ENCODE data around the gene AIFM1. TPM values are rescaled to one million over a fixed set of nuclear protein-coding genes. Genes with fewer than 3 reads are reported as not detected.
A peak's percentile ranks its signal among the peaks of the same experiment; 100 is the strongest.

AIFM1 gene
- total and polyA plus RNA-seq, 9 donors: 14.1 to 27.8 (median 24.6) TPM

DNA sequence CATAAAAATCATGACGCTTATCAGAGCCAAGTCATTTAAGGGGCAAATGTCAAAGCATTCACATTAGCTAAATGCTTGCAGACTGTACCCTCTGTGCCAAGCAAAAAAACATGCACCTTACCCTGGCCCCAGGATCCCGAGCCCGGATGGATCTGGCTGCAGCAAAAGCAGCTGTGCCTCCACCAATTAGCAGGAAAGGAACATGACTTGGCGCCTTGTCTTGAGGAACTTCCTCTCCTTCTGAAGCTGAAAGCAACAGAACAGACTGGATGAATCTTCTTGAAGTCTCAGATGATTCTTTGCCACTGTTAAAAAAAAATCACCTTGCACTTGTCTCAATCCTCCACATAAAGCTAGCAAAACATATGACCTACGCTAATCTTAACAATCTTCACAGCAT is 18.0 kb downstream of the AIFM1 start:
- H3K36me3 ChIP-seq (ENCODE audit: control insufficient read depth, insufficient read depth, low read length): peaks cover 29% of the 10 kb centered on the region

DNA sequence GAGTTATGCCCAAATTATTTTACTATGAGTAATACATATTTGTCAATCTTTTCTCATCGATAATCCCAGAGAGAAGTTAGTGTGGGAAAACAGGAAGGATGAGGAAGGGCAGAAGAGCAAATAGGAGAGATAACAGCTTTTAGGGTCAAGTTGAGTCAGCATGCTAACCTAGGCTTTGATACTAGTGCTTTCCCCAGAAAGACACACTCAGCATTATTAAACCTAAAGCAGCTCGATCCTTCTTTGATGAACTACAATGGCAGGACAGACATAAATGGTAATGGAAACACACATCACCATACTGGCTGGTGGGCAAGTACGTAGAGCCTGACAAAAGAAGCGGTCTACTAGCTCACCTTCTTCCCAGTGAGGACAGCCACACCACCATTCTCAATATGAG is 20.5 kb downstream of the AIFM1 start:
- 67% methylated on average over 1 of the region's 4 CpGs for WGBS (ENCODE audit: insufficient coverage)
- peaks cover 31% of the 10 kb centered on the region for H3K36me3 ChIP-seq (ENCODE audit: control insufficient read depth, insufficient read depth, low read length)

More for the DNA sequence above, 18.0 kb downstream of the AIFM1 start:
- WGBS (ENCODE audit: insufficient coverage): 79% methylated on average over 4 of the region's 5 CpGs
- Histone ChIP-seq H3K4me3 (ENCODE audit: low read length) (no peak overlapping the region), H3K27ac (ENCODE audit: low read length) (no peak overlapping the region), H3K4me1 (ENCODE audit: control insufficient read depth, insufficient read depth, low read length) (no peaks in the 10 kb centered on the region), H3K9me3 (replicated peaks; ENCODE audit: control insufficient read depth, low read depth, low read length) (no peaks in the 10 kb centered on the region), H3K27me3 (ENCODE audit: control insufficient read depth, insufficient read depth, low read length) (peaks cover 4% of the 10 kb centered on the region)
- DNase-seq: no peak

DNA sequence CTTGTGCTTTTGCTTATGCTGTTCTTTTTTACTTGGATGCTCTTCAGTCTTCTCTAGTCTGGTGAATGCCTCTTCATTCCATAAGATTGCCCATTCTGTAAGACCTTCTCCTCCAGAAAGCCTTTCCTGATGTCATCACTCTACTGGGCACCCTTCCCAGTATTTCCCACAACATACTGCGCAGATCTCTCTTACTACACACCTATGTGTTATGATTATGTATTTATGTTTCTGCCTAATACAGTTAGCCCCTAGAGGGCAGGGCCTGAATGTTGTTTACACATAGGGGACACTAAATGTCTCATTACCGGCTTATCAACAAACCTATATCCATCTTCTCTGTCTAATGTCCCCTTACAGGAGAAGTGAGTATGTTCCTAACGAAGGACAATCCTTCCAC is 21.1 kb downstream of the AIFM1 start:
- no peak for DNase-seq
- Histone ChIP-seq H3K27ac (ENCODE audit: low read length) (no peak overlapping the region), H3K4me3 (ENCODE audit: low read length) (no peak overlapping the region), H3K9me3 (replicated peaks; ENCODE audit: control insufficient read depth, low read depth, low read length) (no peaks in the 10 kb centered on the region), H3K36me3 (ENCODE audit: control insufficient read depth, insufficient read depth, low read length) (peaks cover 37% of the 10 kb centered on the region), H3K27me3 (ENCODE audit: control insufficient read depth, insufficient read depth, low read length) (peaks cover 4% of the 10 kb centered on the region), H3K4me1 (ENCODE audit: control insufficient read depth, insufficient read depth, low read length) (no peaks in the 10 kb centered on the region)
- WGBS (ENCODE audit: insufficient coverage): 75% methylated on average over 2 of the region's 3 CpGs

More for the DNA sequence above, 20.5 kb downstream of the AIFM1 start:
- Histone ChIP-seq H3K4me1 (ENCODE audit: control insufficient read depth, insufficient read depth, low read length) (no peaks in the 10 kb centered on the region), H3K27me3 (ENCODE audit: control insufficient read depth, insufficient read depth, low read length) (peaks cover 4% of the 10 kb centered on the region), H3K9me3 (replicated peaks; ENCODE audit: control insufficient read depth, low read depth, low read length) (no peaks in the 10 kb centered on the region), H3K27ac (ENCODE audit: low read length) (no peak overlapping the region), H3K4me3 (ENCODE audit: low read length) (no peak overlapping the region)
- no peak for DNase-seq

DNA sequence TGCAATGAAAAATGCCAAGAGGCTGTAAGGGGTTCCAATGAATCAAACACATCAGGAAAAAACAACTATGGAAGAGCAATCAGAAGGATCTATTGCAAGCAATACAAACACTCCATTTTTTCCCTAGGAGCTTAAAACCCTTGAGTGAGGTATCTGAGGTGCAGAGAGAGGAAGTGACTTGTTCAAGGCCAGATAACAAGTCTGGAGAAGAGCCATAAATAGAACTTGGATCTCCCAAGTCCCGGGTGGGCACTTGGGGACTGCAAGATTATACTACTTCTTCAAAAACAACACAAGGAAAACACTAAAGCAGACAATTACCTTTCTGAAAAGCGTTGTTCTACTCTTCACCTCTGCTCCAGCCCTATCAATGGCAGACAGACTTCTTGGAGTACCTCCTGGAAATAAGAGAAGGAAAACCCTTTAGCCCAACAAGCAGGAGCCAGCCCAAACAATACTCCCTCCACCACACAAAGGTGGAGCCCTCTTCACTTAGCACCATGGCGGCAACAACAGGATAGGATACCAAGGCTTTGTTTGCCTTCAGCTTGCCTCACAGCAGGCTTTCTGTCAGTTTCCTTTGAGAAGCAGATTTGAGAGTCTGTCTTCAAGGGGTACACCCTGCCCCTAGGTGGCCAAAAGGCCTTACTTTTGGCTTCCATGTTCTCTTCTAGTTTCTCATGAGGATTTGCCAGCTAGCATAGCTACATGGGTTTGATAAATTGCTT is 26.0 kb downstream of the AIFM1 start:
- Histone ChIP-seq H3K4me3 (ENCODE audit: low read length) (no peak overlapping the region), H3K27ac (ENCODE audit: low read length) (no peak overlapping the region), H3K36me3 (ENCODE audit: control insufficient read depth, insufficient read depth, low read length) (peaks cover 39% of the 10 kb centered on the region), H3K27me3 (ENCODE audit: control insufficient read depth, insufficient read depth, low read length) (peaks cover 2% of the 10 kb centered on the region), H3K9me3 (replicated peaks; ENCODE audit: control insufficient read depth, low read depth, low read length) (no peaks in the 10 kb centered on the region), H3K4me1 (ENCODE audit: control insufficient read depth, insufficient read depth, low read length) (no peaks in the 10 kb centered on the region)
- DNase-seq: no peak
- WGBS (ENCODE audit: insufficient coverage): 60% methylated on average over 2 of the region's 3 CpGs

DNA sequence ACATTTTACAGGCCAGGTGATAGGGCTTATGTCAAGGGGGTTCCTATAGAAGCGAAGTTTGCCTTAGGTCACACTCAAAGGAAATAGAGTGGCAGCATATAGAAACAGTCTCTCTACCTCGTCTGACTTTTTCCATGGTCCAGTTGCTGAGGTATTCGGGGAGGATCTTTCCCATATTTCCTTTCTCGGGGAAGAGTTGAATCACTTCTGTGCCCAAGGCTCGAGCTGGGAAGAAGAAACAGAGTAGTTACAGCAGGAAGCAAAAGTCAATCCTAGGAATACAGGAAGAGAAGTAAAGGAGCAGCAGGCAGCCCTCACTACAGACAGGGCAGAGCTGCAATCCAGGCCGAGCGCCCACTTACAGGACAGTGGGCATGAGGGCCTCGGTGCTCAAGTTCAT is 28.7 kb downstream of the AIFM1 start:
- no peak overlapping the region for H3K27ac ChIP-seq (ENCODE audit: low read length)
- no peaks in the 10 kb centered on the region for H3K9me3 ChIP-seq (replicated peaks; ENCODE audit: control insufficient read depth, low read depth, low read length)
- H3K4me3 ChIP-seq (ENCODE audit: low read length): no peak overlapping the region
- 81% methylated on average over 8 of the region's 8 CpGs for WGBS (ENCODE audit: insufficient coverage)
- H3K4me1 ChIP-seq (ENCODE audit: control insufficient read depth, insufficient read depth, low read length): no peaks in the 10 kb centered on the region
- H3K27me3 ChIP-seq (ENCODE audit: control insufficient read depth, insufficient read depth, low read length): peaks cover 2% of the 10 kb centered on the region
- no peak for DNase-seq
- H3K36me3 ChIP-seq (ENCODE audit: control insufficient read depth, insufficient read depth, low read length): peaks cover 37% of the 10 kb centered on the region

DNA sequence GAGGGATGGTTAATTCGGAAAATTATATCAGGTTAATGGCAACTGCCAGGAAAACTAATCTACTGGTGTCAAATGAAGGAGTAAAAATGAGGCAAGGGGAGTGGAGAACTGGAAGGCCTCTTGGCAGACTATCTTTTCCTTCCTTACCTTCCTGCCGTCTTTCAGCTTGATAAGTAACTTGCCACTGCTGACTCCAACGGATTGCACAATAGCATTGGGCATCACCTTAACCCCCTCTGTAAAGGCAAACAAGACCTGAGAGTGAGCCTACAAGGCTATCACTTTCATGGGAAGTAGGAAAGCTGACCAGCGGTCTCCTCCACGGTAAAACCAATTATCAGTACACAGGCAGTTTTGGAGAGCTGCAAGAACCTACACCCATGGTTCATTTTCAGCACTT is 29.1 kb downstream of the AIFM1 start:
- H3K9me3 ChIP-seq (replicated peaks; ENCODE audit: control insufficient read depth, low read depth, low read length): no peaks in the 10 kb centered on the region
- WGBS (ENCODE audit: insufficient coverage): no CpG with 5 or more reads among the region's 5 CpGs
- peaks cover 2% of the 10 kb centered on the region for H3K27me3 ChIP-seq (ENCODE audit: control insufficient read depth, insufficient read depth, low read length)
- H3K4me1 ChIP-seq (ENCODE audit: control insufficient read depth, insufficient read depth, low read length): no peaks in the 10 kb centered on the region
- H3K36me3 ChIP-seq (ENCODE audit: control insufficient read depth, insufficient read depth, low read length): peaks cover 39% of the 10 kb centered on the region
- H3K4me3 ChIP-seq (ENCODE audit: low read length): no peak overlapping the region
- DNase-seq: no peak
- no peak overlapping the region for H3K27ac ChIP-seq (ENCODE audit: low read length)

DNA sequence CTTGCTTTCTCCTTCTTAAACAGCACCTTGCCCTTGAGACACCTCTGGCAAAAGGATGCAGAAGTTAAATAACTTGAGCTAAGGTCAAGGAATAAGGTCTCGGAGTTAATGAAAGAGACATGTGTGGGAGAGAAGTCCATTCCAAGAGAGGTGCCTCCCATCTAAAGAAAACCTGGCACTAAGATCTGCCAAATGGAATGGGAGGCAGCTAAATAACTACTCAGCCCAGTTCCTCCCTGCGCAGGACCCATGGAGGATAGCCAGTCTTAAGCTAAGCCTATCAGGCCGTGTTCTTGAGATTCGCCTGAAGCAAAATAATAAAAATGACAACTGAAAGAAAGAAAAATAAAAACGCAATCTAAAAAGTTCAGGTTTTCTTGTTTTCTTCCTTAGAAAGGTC is 34.7 kb downstream of the AIFM1 start:
- DNase-seq: no peak
- no CpG with 5 or more reads among the region's 5 CpGs for WGBS (ENCODE audit: insufficient coverage)
- Histone ChIP-seq H3K9me3 (replicated peaks; ENCODE audit: control insufficient read depth, low read depth, low read length) (no peaks in the 10 kb centered on the region), H3K4me1 (ENCODE audit: control insufficient read depth, insufficient read depth, low read length) (no peaks in the 10 kb centered on the region), H3K36me3 (ENCODE audit: control insufficient read depth, insufficient read depth, low read length) (peaks cover 37% of the 10 kb centered on the region), H3K27ac (ENCODE audit: low read length) (no peak overlapping the region), H3K27me3 (ENCODE audit: control insufficient read depth, insufficient read depth, low read length) (no peaks in the 10 kb centered on the region), H3K4me3 (ENCODE audit: low read length) (no peak overlapping the region)

DNA sequence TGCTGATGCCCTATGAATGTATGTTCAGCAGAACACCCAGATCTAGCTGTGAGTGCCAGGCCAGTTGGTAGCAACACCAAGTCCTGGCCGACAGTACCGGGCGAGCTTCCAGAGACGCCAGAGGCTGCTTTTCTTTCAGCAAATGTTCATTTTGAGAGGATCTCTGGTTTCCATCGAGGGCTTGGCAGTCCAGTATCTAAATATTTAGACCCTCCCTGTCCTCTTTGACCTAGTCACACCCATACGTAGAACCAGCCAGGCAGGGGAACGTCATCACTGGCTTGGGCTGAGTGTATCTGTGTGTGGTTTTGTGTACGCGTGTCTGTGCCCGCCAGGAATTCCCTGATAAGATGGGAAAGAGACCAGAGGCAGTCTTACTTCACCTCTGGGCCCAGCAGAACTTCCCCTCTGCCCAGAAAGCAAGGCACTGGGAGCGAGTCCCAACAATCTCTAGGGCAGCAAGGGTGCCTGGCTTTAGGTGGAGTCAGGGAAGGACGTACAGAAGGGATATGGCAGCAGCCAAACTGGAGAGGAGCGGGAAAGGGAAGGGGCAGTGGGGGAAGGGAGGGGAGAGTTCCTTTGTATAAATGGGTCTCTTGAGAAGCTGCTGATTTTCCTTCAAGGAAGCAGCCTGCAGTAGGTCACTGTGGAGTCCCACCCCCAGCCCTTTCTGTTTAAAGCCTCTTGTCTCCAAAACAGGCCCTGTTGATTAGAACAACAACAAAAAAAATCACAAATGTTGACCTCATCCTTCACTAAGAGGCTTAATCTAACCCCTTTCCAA is 40.4 kb downstream of the AIFM1 start:
- Histone ChIP-seq H3K9me3 (replicated peaks; ENCODE audit: control insufficient read depth, low read depth, low read length) (no peaks in the 10 kb centered on the region), H3K4me1 (ENCODE audit: control insufficient read depth, insufficient read depth, low read length) (peaks cover 10% of the 10 kb centered on the region), H3K27ac (ENCODE audit: low read length) (peak overlapping the region; percentile 70), H3K36me3 (ENCODE audit: control insufficient read depth, insufficient read depth, low read length) (peaks cover 21% of the 10 kb centered on the region), H3K4me3 (ENCODE audit: low read length) (no peak overlapping the region), H3K27me3 (ENCODE audit: control insufficient read depth, insufficient read depth, low read length) (peaks cover 7% of the 10 kb centered on the region)
- DNase-seq: peak; percentile 67
- 73% methylated on average over 8 of the region's 13 CpGs for WGBS (ENCODE audit: insufficient coverage)

DNA sequence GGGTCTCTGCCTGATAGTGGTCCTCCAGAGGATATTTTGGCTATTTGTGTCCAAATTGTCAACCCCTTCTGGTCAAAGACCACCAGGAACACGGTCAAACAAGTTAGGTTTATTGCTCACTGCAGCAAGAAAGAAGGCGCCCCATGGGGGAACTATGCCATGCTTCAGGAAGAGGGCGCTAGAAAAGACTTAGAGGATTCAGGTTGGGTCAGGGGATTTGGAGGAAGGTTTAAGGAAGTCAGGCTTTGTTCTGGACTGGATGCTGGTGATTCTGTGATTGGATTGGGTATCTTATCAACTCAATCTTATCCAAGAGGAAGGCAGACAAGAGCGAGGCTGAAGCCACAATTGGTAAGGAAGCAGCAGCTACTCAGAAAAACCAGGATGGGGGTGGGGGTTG is 41.1 kb downstream of the AIFM1 start:
- Histone ChIP-seq H3K9me3 (replicated peaks; ENCODE audit: control insufficient read depth, low read depth, low read length) (no peaks in the 10 kb centered on the region), H3K36me3 (ENCODE audit: control insufficient read depth, insufficient read depth, low read length) (peaks cover 15% of the 10 kb centered on the region), H3K27ac (ENCODE audit: low read length) (peak overlapping the region; percentile 32), H3K27me3 (ENCODE audit: control insufficient read depth, insufficient read depth, low read length) (peaks cover 9% of the 10 kb centered on the region), H3K4me3 (ENCODE audit: low read length) (no peak overlapping the region), H3K4me1 (ENCODE audit: control insufficient read depth, insufficient read depth, low read length) (peaks cover 17% of the 10 kb centered on the region)
- no peak for DNase-seq
- 52% methylated on average over 3 of the region's 4 CpGs for WGBS (ENCODE audit: insufficient coverage)

DNA sequence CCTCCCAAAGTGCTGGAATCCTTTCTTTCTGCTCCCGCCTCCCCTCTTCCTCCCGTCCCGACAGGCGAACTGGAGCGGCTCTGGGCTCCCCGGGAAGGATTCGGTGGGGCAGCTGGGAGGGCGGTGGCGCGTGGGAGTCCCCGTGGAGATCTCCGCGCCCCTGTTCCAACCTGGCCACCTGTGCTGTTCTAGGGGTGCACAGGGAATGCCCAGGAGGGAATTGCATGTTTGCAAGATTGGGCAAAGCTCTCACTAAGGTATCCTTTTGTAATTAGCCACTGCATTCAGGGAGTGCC is 44.2 kb downstream of the AIFM1 start:
- H3K4me1 ChIP-seq (ENCODE audit: control insufficient read depth, insufficient read depth, low read length): peaks cover 39% of the 10 kb centered on the region
- DNase-seq: no peak
- peaks cover 1% of the 10 kb centered on the region for H3K36me3 ChIP-seq (ENCODE audit: control insufficient read depth, insufficient read depth, low read length)
- no peaks in the 10 kb centered on the region for H3K9me3 ChIP-seq (replicated peaks; ENCODE audit: control insufficient read depth, low read depth, low read length)
- H3K4me3 ChIP-seq (ENCODE audit: low read length): peak overlapping the region; percentile 42
- 58% methylated on average over 12 of the region's 13 CpGs for WGBS (ENCODE audit: insufficient coverage)
- H3K27me3 ChIP-seq (ENCODE audit: control insufficient read depth, insufficient read depth, low read length): peaks cover 17% of the 10 kb centered on the region
- H3K27ac ChIP-seq (ENCODE audit: low read length): peak overlapping the region; percentile 29

Data from muscle of leg (tissue), 11 donors.